Inflammatory macrophage treated with lipopolysaccharide for 4 hours (primary cell): ENCODE measurements around the gene CLDN2.
"Not testable (repeated sequence)": the region's sequence is repeated elsewhere in the genome, so short reads cannot be mapped to it uniquely, and the experiment has no call there.

Source experiments
- DNase-seq: peaks from one replicate; pipeline ENCODE4 v3.0.0-alpha.2; 2020

Gene CLDN2

DNA sequence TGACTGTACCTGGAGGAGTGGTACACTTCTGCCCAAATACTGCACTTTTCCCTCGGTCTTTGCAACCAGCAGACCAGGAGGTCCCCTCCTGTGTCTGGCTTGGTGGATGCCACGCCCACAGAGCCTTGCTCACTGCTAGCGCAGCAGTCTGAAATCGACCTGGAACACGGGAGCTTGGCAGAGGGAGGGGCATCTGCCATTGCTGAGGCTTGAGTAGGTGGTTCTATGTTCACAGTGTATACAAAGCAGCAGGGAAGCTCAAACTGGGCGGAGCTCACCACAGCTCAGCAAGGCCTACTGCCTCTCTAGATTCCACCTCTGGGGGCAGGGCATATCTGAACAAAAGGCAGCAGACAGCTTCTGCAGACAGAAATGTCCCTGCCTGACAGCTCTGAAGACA is 46.3 kb downstream of the CLDN2 start:
- not testable (repeated sequence) for DNase-seq

DNA sequence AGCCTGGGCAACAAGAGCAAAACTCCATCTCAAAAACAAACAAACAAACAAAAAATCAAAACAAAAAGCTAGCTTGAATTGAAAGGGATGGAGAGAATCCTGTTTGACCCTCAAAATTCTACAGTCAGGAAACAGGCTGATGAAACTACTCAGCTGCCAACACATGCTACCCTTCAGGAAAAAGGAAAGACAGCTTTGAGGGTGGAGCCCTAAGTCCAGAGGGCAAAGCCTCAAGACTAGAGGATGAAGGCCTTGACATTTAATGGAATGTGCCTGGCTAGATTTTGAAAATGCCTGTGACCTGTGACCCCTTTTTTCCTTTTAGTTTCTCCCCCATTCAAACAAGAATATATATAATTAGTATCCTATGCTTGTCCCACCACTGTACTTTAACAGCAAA is 52.7 kb downstream of the CLDN2 start:
- no peak for DNase-seq

DNA sequence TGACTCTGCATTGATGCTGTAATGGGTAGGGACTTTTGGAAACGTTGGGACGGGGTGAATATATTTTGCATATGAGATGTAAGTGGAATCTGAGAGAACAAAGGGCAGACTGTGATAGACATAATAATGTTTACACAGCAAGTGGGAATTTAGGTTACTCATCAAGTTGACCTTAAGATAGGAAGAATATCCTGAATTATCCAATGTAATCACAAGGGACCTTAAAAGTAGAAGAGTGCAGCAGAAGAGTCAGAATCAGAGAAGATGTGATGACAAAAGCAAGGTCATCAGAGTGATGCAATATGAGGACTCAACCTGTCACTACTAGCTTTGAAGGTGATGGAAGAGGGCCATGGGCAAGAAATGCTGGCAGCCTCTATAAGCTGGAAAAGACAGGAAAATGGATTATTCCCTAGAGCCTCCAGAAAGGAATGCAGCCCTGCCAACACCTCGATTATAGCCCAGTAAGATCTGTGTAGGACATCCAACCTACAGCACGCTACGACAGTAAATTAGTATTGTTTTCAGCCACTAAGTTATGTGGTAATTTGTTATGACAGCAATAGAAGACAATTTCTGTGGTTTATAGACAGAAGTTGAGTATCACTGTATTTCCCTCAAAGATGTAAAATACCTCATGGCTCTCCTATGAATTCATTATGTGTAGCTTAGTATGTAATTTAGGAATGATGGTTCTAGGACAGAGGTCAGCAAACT is 53.4 kb downstream of the CLDN2 start:
- no peak for DNase-seq

DNA sequence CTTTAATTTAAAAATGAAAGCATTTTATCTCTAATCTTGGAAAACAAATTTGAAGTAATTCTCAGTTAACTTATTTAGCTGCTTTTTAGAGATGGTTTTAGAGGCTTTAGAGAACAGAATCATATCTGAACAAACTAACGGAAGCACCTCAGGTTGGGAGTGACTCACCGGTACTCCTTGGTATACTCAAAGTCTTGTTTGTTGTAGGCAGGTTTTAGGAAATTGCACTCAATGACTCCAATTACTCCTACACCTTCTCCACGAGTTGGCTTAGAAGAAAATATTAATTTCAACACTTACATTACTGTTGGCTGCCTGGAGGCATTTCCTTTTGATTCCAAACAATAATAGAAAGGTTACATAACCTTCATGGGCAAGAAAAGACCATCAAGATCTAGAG is 56.2 kb downstream of the CLDN2 start:
- DNase-seq, result no peak
